DND-41 (cell line): ENCODE data around the gene LILRB1.

ENCODE experiments used
- CTCF ChIP-seq: IDR thresholded peaks from 2 replicates; pipeline ENCODE4 v1.5.1; 2012; ENCODE audit warnings: borderline replicate concordance, low read length, moderate library complexity, mild to moderate bottlenecking; ENCODE audit not compliant: poor library complexity, severe bottlenecking; ENCODE audit errors: extremely low read depth
- EZH2 ChIP-seq: IDR thresholded peaks from 3 replicates; pipeline ENCODE4 v1.6.1; 2012; ENCODE audit warnings: borderline replicate concordance, low read depth, mild to moderate bottlenecking, moderate library complexity, low read length, inconsistent platforms; ENCODE audit not compliant: severe bottlenecking

DNA sequence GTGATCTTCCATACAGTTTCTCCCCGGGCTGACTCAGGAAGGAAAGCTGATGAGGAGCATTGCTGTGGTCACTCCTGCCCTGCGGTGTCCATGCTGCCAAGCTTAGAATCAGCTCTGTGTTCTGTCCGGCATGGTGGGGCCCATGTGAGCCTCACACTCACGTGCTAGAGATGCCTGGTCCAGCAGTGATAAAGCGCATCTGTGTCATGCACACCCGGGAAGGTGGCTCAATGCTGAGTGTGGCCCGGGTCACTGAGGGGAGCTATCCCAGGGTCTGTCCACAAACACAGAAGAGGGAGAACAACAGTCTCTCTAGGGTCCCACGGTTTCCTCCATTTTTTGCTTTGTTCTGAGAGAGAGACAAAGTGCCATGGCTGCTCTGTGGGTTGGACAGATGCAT, 3.5 kb upstream of the LILRB1 start:
- TF ChIP-seq CTCF (no peak), EZH2 (no peak)
